IMR-90 (cell line): ENCODE results near the gene ITGAL. TPM values are rescaled to one million over a fixed set of nuclear protein-coding genes. Genes with fewer than 3 reads are reported as not detected.

Source experiments
- ATAC-seq: fragments of 200-7000 bp; cut with Tn5 transposase; 2 replicates; pipeline ENCODE4 v1.9.1; 2020; ENCODE audit warnings: low read depth, mild to moderate bottlenecking, moderate library complexity
- BruUV-seq: library from RNA; stranded (reverse); fragments of 400-500 nt; replicated peaks from 2 replicates; lab custom pipeline; 2021; lab: Mats Ljungman, UMichigan
- CTCF ChIA-PET: fragments of 300-600 bp; formaldehyde crosslinking; extraction: SDS; loops from one replicate; lab custom pipeline; 2021; ENCODE audit warnings: antibody characterized with exemption; lab: Yijun Ruan, JAX
- POLR2A ChIA-PET: fragments of 300-600 bp; sonication (Branson Sonifier 250); formaldehyde crosslinking; loops from one replicate; lab custom pipeline; 2022; ENCODE audit warnings: antibody characterized with exemption; ENCODE audit not compliant: unreplicated experiment; lab: Charles Lee
- DNase-seq: peaks from one replicate; pipeline ENCODE4 v3.0.0; 2013
- H2AFZ ChIP-seq: replicated peaks from 2 replicates; pipeline ENCODE3; 2013; ENCODE audit warnings: low read length, mild to moderate bottlenecking; ENCODE audit not compliant: poor library complexity
- H2AK5ac ChIP-seq: 2 replicates; pipeline ENCODE4 v1.6.1; 2013; ENCODE audit warnings: low read depth, low read length, inconsistent platforms
- H2AK9ac ChIP-seq: replicated peaks from 2 replicates; pipeline ENCODE3; 2013; ENCODE audit warnings: mild to moderate bottlenecking, low read depth, low read length, moderate library complexity; ENCODE audit not compliant: poor library complexity
- H2BK120ac ChIP-seq: 2 replicates; pipeline ENCODE4 v1.6.1; 2013; ENCODE audit warnings: low read depth, low read length, inconsistent platforms
- H2BK15ac ChIP-seq: 3 replicates; pipeline ENCODE4 v1.6.1; 2013; ENCODE audit warnings: low read depth, low read length, inconsistent platforms
- H2BK20ac ChIP-seq: 2 replicates; pipeline ENCODE4 v1.6.1; 2013; ENCODE audit warnings: low read depth, mild to moderate bottlenecking, inconsistent platforms, low read length, moderate library complexity
- H2BK5ac ChIP-seq: 2 replicates; pipeline ENCODE4 v1.6.1; 2013; ENCODE audit warnings: mild to moderate bottlenecking, low read depth, low read length, inconsistent platforms; ENCODE audit not compliant: poor library complexity, severe bottlenecking
- H3K14ac ChIP-seq: replicated peaks from 2 replicates; pipeline ENCODE4 v1.6.1; 2013; ENCODE audit warnings: low read depth, low read length, inconsistent platforms
- H3K18ac ChIP-seq: 2 replicates; pipeline ENCODE4 v1.6.1; 2013; ENCODE audit warnings: low read depth, low read length, control low read depth
- H3K23ac ChIP-seq: 2 replicates; pipeline ENCODE4 v1.6.1; 2013; ENCODE audit warnings: low read depth, low read length, inconsistent platforms
- H3K27ac ChIP-seq: 2 replicates; pipeline ENCODE4 v1.5.1; 2013; ENCODE audit warnings: mild to moderate bottlenecking, control low read depth, low read length; ENCODE audit not compliant: insufficient read depth
- H3K27me3 ChIP-seq: 2 replicates; pipeline ENCODE4 v1.6.1; 2013; ENCODE audit warnings: low read length; ENCODE audit not compliant: control insufficient read depth, insufficient read depth
- H3K36me3 ChIP-seq: 2 replicates; pipeline ENCODE4 v1.6.1; 2013; ENCODE audit warnings: low read length, mixed read lengths; ENCODE audit not compliant: control insufficient read depth, insufficient read depth
- H3K4ac ChIP-seq: 2 replicates; pipeline ENCODE4 v1.6.1; 2013; ENCODE audit warnings: low read depth, low read length, inconsistent platforms
- H3K4me1 ChIP-seq: 2 replicates; pipeline ENCODE4 v1.6.1; 2013; ENCODE audit warnings: low read length, mixed read lengths; ENCODE audit not compliant: control insufficient read depth, insufficient read depth
- H3K4me2 ChIP-seq: 2 replicates; pipeline ENCODE4 v1.6.1; 2013; ENCODE audit warnings: low read depth, mild to moderate bottlenecking, control low read depth, low read length, moderate library complexity
- H3K4me3 ChIP-seq: 2 replicates; pipeline ENCODE4 v1.5.1; 2013; ENCODE audit warnings: low read depth, mild to moderate bottlenecking, control low read depth, low read length, moderate library complexity; ENCODE audit not compliant: insufficient read depth
- H3K56ac ChIP-seq: 2 replicates; pipeline ENCODE4 v1.6.1; 2013; ENCODE audit warnings: low read length, inconsistent platforms; ENCODE audit not compliant: insufficient read depth; ENCODE audit errors: extremely low read depth
- H3K79me1 ChIP-seq, 2 experiments: 2 replicates each; pipeline ENCODE4 v1.6.1; 2013; ENCODE audit warnings: low read length in 2 of 2, inconsistent platforms in 1 of 2, low read depth in 1 of 2
- H3K9ac ChIP-seq: 2 replicates; pipeline ENCODE4 v1.6.1; 2013; ENCODE audit warnings: low read depth, low read length, control low read depth
- H3K9me1 ChIP-seq: 2 replicates; pipeline ENCODE4 v1.6.1; 2013; ENCODE audit warnings: low read length, inconsistent platforms; ENCODE audit not compliant: insufficient read depth
- H3K9me3 ChIP-seq: 2 replicates; pipeline ENCODE4 v1.6.1; 2013; ENCODE audit warnings: low read length; ENCODE audit not compliant: control insufficient read depth, insufficient read depth
- H4K20me1 ChIP-seq: 2 replicates; pipeline ENCODE4 v1.6.1; 2013; ENCODE audit warnings: low read length, inconsistent platforms; ENCODE audit not compliant: insufficient read depth
- H4K5ac ChIP-seq: 2 replicates; pipeline ENCODE4 v1.6.1; 2013; ENCODE audit warnings: mild to moderate bottlenecking, low read depth, low read length, control low read depth
- H4K8ac ChIP-seq, 2 experiments: 2 replicates each; pipeline ENCODE4 v1.6.1; 2013; ENCODE audit warnings: low read depth in 2 of 2, low read length in 2 of 2, control low read depth in 1 of 2, inconsistent platforms in 1 of 2
- H4K91ac ChIP-seq: 2 replicates; pipeline ENCODE4 v1.6.1; 2013; ENCODE audit warnings: low read depth, low read length, inconsistent platforms; ENCODE audit not compliant: insufficient read depth
- BHLHE40 ChIP-seq: fragments of 150-350 bp; IDR thresholded peaks from 2 replicates; pipeline ENCODE4 v1.6.1; 2016; ENCODE audit warnings: mild to moderate bottlenecking, low read depth, low read length
- CEBPB ChIP-seq: IDR thresholded peaks from 2 replicates; pipeline ENCODE4 v1.6.1; 2012; ENCODE audit warnings: low read depth, low read length, improper control_type of control experiment
- CHD1 ChIP-seq: IDR thresholded peaks from 2 replicates; pipeline ENCODE4 v1.6.1; 2012; ENCODE audit warnings: low read depth, low read length, improper control_type of control experiment
- CTCF ChIP-seq: conservative IDR thresholded peaks from 2 replicates; pipeline ENCODE4 v1.5.1; 2012; ENCODE audit warnings: mild to moderate bottlenecking, low read depth, low read length, improper control_type of control experiment
- ELK1 ChIP-seq: fragments of 150-350 bp; IDR thresholded peaks from 2 replicates; pipeline ENCODE4 v1.6.1; 2016; ENCODE audit warnings: low read depth, mild to moderate bottlenecking, low read length, moderate library complexity, borderline replicate concordance
- MAFK ChIP-seq: IDR thresholded peaks from 2 replicates; pipeline ENCODE4 v1.6.1; 2012; ENCODE audit warnings: low read depth, low read length, improper control_type of control experiment
- MAZ ChIP-seq: IDR thresholded peaks from 2 replicates; pipeline ENCODE4 v1.6.1; 2012; ENCODE audit warnings: low read depth, mild to moderate bottlenecking, low read length, improper control_type of control experiment, moderate library complexity, borderline replicate concordance
- MXI1 ChIP-seq: IDR thresholded peaks from 2 replicates; pipeline ENCODE4 v1.6.1; 2012; ENCODE audit warnings: low read depth, mild to moderate bottlenecking, low read length, moderate library complexity, borderline replicate concordance
- NFE2L2 ChIP-seq: fragments of 150-350 bp; IDR thresholded peaks from 2 replicates; pipeline ENCODE4 v1.6.1; 2016; ENCODE audit warnings: low read depth, mild to moderate bottlenecking, low read length
- POLR2A ChIP-seq: IDR thresholded peaks from 2 replicates; pipeline ENCODE4 v1.6.1; 2012; ENCODE audit warnings: mild to moderate bottlenecking, low read depth, low read length
- RAD21 ChIP-seq: IDR thresholded peaks from 2 replicates; pipeline ENCODE4 v1.6.1; 2012; ENCODE audit warnings: low read length, improper control_type of control experiment
- RCOR1 ChIP-seq: IDR thresholded peaks from 2 replicates; pipeline ENCODE4 v1.6.1; 2012; ENCODE audit warnings: mild to moderate bottlenecking, low read length, improper control_type of control experiment; ENCODE audit not compliant: insufficient replicate concordance
- RFX5 ChIP-seq: IDR thresholded peaks from 2 replicates; pipeline ENCODE4 v1.8.0; 2012; ENCODE audit warnings: low read depth, mild to moderate bottlenecking, low read length, moderate library complexity
- SMC3 ChIP-seq: fragments of 150-350 bp; IDR thresholded peaks from 2 replicates; pipeline ENCODE4 v1.6.1; 2016; ENCODE audit warnings: low read depth, mild to moderate bottlenecking, antibody characterized with exemption, low read length, moderate library complexity
- USF2 ChIP-seq: fragments of 150-350 bp; IDR thresholded peaks from 2 replicates; pipeline ENCODE4 v1.6.1; 2017; ENCODE audit warnings: mild to moderate bottlenecking, antibody characterized with exemption, low read length, low read depth
- WGBS, 2 experiments: methylation state at CpG; one replicate each; pipeline versions ENCODE4 v1.1.5 to v1.1.7; 2013; ENCODE audit warnings: missing lambda C conversion rate in 2 of 2; ENCODE audit not compliant: insufficient read length in 1 of 2; ENCODE audit errors: extremely low coverage in 2 of 2; 5-methylcytosine and 5-hydroxymethylcytosine counted together
- dilution Hi-C: fragments of 300-500 bp; cut with HindIII; formaldehyde crosslinking; loops from one replicate; pipeline ENCODE4 v1.14.3; 2018; ENCODE audit warnings: low sequenced_read_pairs; ENCODE audit not compliant: unreplicated experiment
- in situ Hi-C: fragments of 300-500 bp; cut with MboI; formaldehyde crosslinking; loops from 3 replicates; pipeline ENCODE4 v1.14.3; 2019; ENCODE audit warnings: low sequenced_read_pairs, inconsistent platforms, mixed read lengths
- intact Hi-C: fragments of 100-400 bp; cut with micrococcal nuclease; formaldehyde crosslinking; loops from 2 replicates; pipeline ENCODE4 v1.10.0; 2022
- polyA plus RNA-seq, 3 experiments: library from polyadenylated mRNA; depleted of rRNA; stranded (reverse); fragments of >200 nt; gene quantifications; 2 replicates each; pipeline ENCODE4 v1.2.3, GENCODE V29; 2012; ENCODE audit warnings: low replicate concordance in 1 of 3
- total RNA-seq: library from RNA; depleted of rRNA; stranded (reverse); fragments of >200 nt; gene quantifications from 2 replicates; pipeline ENCODE4 v1.2.3, GENCODE V29; 2012

The ITGAL gene
- total and polyA plus RNA-seq, 2 of the 4 experiments (the other 2 are of a cell fraction), result not detected

- peak overlapping the region; percentile 72 for H4K91ac ChIP-seq
- H3K18ac ChIP-seq, result peak overlapping the region; percentile 25
- H3K14ac ChIP-seq, result peak overlapping the region; percentile 35
- H2BK20ac ChIP-seq, result no peak overlapping the region
- H2AK9ac ChIP-seq, result peak overlapping the region; percentile 2
- peak overlapping the region; percentile 74 for H3K27ac ChIP-seq
- dilution Hi-C loops (no loop called here), in situ Hi-C loops (no loop called here), intact Hi-C loops (loop anchor here (1.0 to 2.0 kb wide), 4 partner anchors 44 to 131 kb away; partner anchors contain the start of genes FBRS, PRR14 and ZNF688)
- WGBS, 2 experiments, result 61% methylated on average over 3 of the region's 14 CpGs; no CpG with 5 or more reads in 1 of the 2 experiments
- H3K9me3 ChIP-seq, result no peaks in the 10 kb centered on the region
- peak overlapping the region; percentile 100 for H2AFZ ChIP-seq
- H2BK5ac ChIP-seq, result peak overlapping the region; percentile 74
- DNase-seq (no peak), ATAC-seq (no peak)
- peak overlapping the region; percentile 74 to 96 for H4K8ac ChIP-seq
- BruUV-seq, result no TSS peak
- H3K9me1 ChIP-seq, result peaks cover 5% of the 10 kb centered on the region
- peak overlapping the region; percentile 13 for H2BK120ac ChIP-seq
- H3K4ac ChIP-seq, result peak overlapping the region; percentile 85
- no peak overlapping the region; the same call in 2 of the 3 replicates for H2BK15ac ChIP-seq
- H4K5ac ChIP-seq, result peak overlapping the region; percentile 74
- peaks cover 5% of the 10 kb centered on the region for H3K4me1 ChIP-seq
- POLR2A ChIA-PET, result interaction anchor here (0.6 kb wide), 1 partner anchor 101 kb away, joined by 6 read pairs; no protein-coding TSS in a partner anchor
- H3K56ac ChIP-seq, result peak overlapping the region; percentile 36; the same call in 1 of the 2 replicates
- peak overlapping the region; percentile 68 for H2AK5ac ChIP-seq
- H3K23ac ChIP-seq, result peak overlapping the region; percentile 55
- H4K20me1 ChIP-seq, result no peaks in the 10 kb centered on the region; the same call in 1 of the 2 replicates
- peak overlapping the region; percentile 23; the same call in 1 of the 2 replicates for H3K4me3 ChIP-seq
- H3K4me2 ChIP-seq, result peak overlapping the region; percentile 91
- H3K36me3 ChIP-seq, result peaks cover 14% of the 10 kb centered on the region; the same call in 1 of the 2 replicates
- peaks cover 5 to 6% of the 10 kb centered on the region in 2 experiments; a peak in 3 of 4 replicates for H3K79me1 ChIP-seq
- peak overlapping the region; percentile 67 for H3K9ac ChIP-seq
- CTCF ChIA-PET, result interaction anchor here (0.5 kb wide), 1 partner anchor 108 kb away, joined by 4 read pairs; no protein-coding TSS in a partner anchor
- no peaks in the 10 kb centered on the region for H3K27me3 ChIP-seq
- TF ChIP-seq CEBPB, result no peak
- TF ChIP-seq SMC3, result no peak
- TF ChIP-seq MXI1, result no peak
- no peak for TF ChIP-seq RCOR1
- TF ChIP-seq MAZ, result no peak
- TF ChIP-seq RAD21, result no peak; the same call in 1 of the 2 replicates
- no peak for TF ChIP-seq CTCF
- no peak for TF ChIP-seq NFE2L2
- no peak for TF ChIP-seq BHLHE40
- no peak for TF ChIP-seq USF2
- TF ChIP-seq POLR2A, result no peak
- TF ChIP-seq ELK1, result no peak
- TF ChIP-seq MAFK, result no peak
- no peak for TF ChIP-seq CHD1
- no peak for TF ChIP-seq RFX5
Observed at GRCh38 chr16:30527635-30528178, 55.2 kb downstream of the ITGAL start.
